ENCODE results near the gene PPP2R5C. TPM values are rescaled to one million over a fixed set of nuclear protein-coding genes. Genes with fewer than 3 reads are reported as not detected.
"Not testable (repeated sequence)": the region's sequence is repeated elsewhere in the genome, so short reads cannot be mapped to it uniquely, and the experiment has no call there.

The PPP2R5C gene
- total RNA-seq (2012; rRNA removed) (78.7 and 107 TPM in 2 replicates), polyA plus RNA-seq (2012; rRNA removed) (56.7 and 65.9 TPM in 2 replicates), Bru-seq, nascent RNA (percentile 81 among the genes with signal in this experiment), BruChase-seq, experiment 1, labeled RNA remaining after a 6-hour chase (percentile 82 among the genes with signal in this experiment), BruChase-seq, experiment 2, labeled RNA remaining after a 2-hour chase (percentile 80 among the genes with signal in this experiment)
- polyA plus RNA-seq (2012; cell fraction: cytosol; rRNA removed), result 15.8 and 38.8 TPM in 2 replicates
- polyA plus RNA-seq (2012; cell fraction: nucleus; rRNA removed; ENCODE audit: low replicate concordance), result 29.0 and 68.7 TPM in 2 replicates
- long read RNA-seq, full-length matches to known transcripts, result 34 of 60 reads
- long read RNA-seq, partial matches to known transcripts, result 12 of 60 reads
- long read RNA-seq, other reads (novel, unspliced or antisense), result 14 of 60 reads

GRCh38 chr14:101761032-101761880, at the start of gene PPP2R5C:
TSS of gene PPP2R5C (plus strand) at chr14:101761709. CDS start at chr14:101761894, 185 bp downstream.
- H3K36me3 ChIP-seq (ENCODE audit: control insufficient read depth, insufficient read depth, low read length), result peaks cover 7% of the 10 kb centered on the region; the same call in 1 of the 2 replicates

GRCh38 chr14:101711857-101712233, 49.7 kb upstream of the PPP2R5C start:
- H3K27ac ChIP-seq (ENCODE audit: insufficient read depth, low read length); H4K20me1 ChIP-seq (ENCODE audit: insufficient read depth, low read length); H2AK5ac ChIP-seq (ENCODE audit: low read depth, low read length); H4K91ac ChIP-seq (ENCODE audit: insufficient read depth, low read depth, low read length); dilution Hi-C loops (cut with HindIII; ENCODE audit: low sequenced_read_pairs, unreplicated experiment); H2BK120ac ChIP-seq (ENCODE audit: low read depth, low read length); H3K4me3 ChIP-seq (ENCODE audit: insufficient read depth, low read depth, low read length); H3K27me3 ChIP-seq (ENCODE audit: control insufficient read depth, insufficient read depth, low read length); H3K9me3 ChIP-seq (ENCODE audit: control insufficient read depth, insufficient read depth, low read length); H3K23ac ChIP-seq (ENCODE audit: low read depth, low read length); H3K4me1 ChIP-seq (ENCODE audit: control insufficient read depth, insufficient read depth, low read length); H3K79me1 ChIP-seq (ENCODE audit: low read depth in 1 of 2, low read length in 2 of 2); intact Hi-C loops (cut with micrococcal nuclease); BruUV-seq (replicated peaks); H3K14ac ChIP-seq (replicated peaks; ENCODE audit: low read depth, low read length); H2BK20ac ChIP-seq (ENCODE audit: low read depth, low read length); H2BK5ac ChIP-seq (ENCODE audit: low read depth, low read length, poor library complexity, severe bottlenecking); CTCF ChIA-PET; POLR2A ChIA-PET (ENCODE audit: unreplicated experiment); H3K18ac ChIP-seq (ENCODE audit: low read depth, low read length); H4K8ac ChIP-seq (ENCODE audit: low read depth in 2 of 2, low read length in 2 of 2); H2AFZ ChIP-seq (replicated peaks; ENCODE audit: low read length, poor library complexity); H3K9me1 ChIP-seq (ENCODE audit: insufficient read depth, low read length); ATAC-seq (ENCODE audit: low read depth); H4K5ac ChIP-seq (ENCODE audit: low read depth, low read length); H3K4ac ChIP-seq (ENCODE audit: low read depth, low read length); H3K4me2 ChIP-seq (ENCODE audit: low read depth, low read length); H2AK9ac ChIP-seq (replicated peaks; ENCODE audit: low read depth, low read length, poor library complexity); H3K9ac ChIP-seq (ENCODE audit: low read depth, low read length); H2BK15ac ChIP-seq (ENCODE audit: low read depth, low read length); in situ Hi-C loops (cut with MboI; ENCODE audit: low sequenced_read_pairs); H3K36me3 ChIP-seq (ENCODE audit: control insufficient read depth, insufficient read depth, low read length); DNase-seq; H3K56ac ChIP-seq (ENCODE audit: extremely low read depth, insufficient read depth, low read length): not testable (repeated sequence)
- no CpG with 5 or more reads among the region's 12 CpGs for WGBS, 2 experiments (ENCODE audit: extremely low coverage in 2 of 2, insufficient read length in 1 of 2)

More at GRCh38 chr14:101761032-101761880, at the start of gene PPP2R5C:
- H3K27ac ChIP-seq (ENCODE audit: insufficient read depth, low read length), result peak within 1 kb of the TSS; percentile 65
- DNase-seq, result peak; percentile 82
- peak within 1 kb of the TSS; percentile 72; the same call in 1 of the 2 replicates for H3K4ac ChIP-seq (ENCODE audit: low read depth, low read length)
- H2BK120ac ChIP-seq (ENCODE audit: low read depth, low read length), result no peak within 1 kb of the TSS
- peak; percentile 78 for ATAC-seq (ENCODE audit: low read depth)
- no peak within 1 kb of the TSS for H4K91ac ChIP-seq (ENCODE audit: insufficient read depth, low read depth, low read length)
- no peak within 1 kb of the TSS for H2BK15ac ChIP-seq (ENCODE audit: low read depth, low read length)
- H2BK5ac ChIP-seq (ENCODE audit: low read depth, low read length, poor library complexity, severe bottlenecking), result peak within 1 kb of the TSS; percentile 18
- TF ChIP-seq MAZ (IDR thresholded peaks at IDR 0.05; ENCODE audit: borderline replicate concordance, low read depth, low read length) (peak; percentile 87; the same call in 1 of the 2 replicates), SMC3 (IDR thresholded peaks at IDR 0.05; ENCODE audit: low read depth, low read length) (no peak), CEBPB (IDR thresholded peaks at IDR 0.05; ENCODE audit: low read depth, low read length) (no peak), MXI1 (IDR thresholded peaks at IDR 0.05; ENCODE audit: borderline replicate concordance, low read depth, low read length) (peak; percentile 89), POLR2A (IDR thresholded peaks at IDR 0.05; ENCODE audit: low read depth, low read length) (0 out of 2 replicates have a peak, but pooled peaks have one; percentile 32), BHLHE40 (IDR thresholded peaks at IDR 0.05; ENCODE audit: low read depth, low read length) (0 out of 2 replicates have a peak, but pooled peaks have one; percentile 11)
- intact Hi-C loops (cut with micrococcal nuclease), result no loop called here
- H3K9me1 ChIP-seq (ENCODE audit: insufficient read depth, low read length), result peaks cover 4% of the 10 kb centered on the region; the same call in 1 of the 2 replicates
- no peak within 1 kb of the TSS for H2BK20ac ChIP-seq (ENCODE audit: low read depth, low read length)
- peaks cover 4% of the 10 kb centered on the region for H4K20me1 ChIP-seq (ENCODE audit: insufficient read depth, low read length)
- in situ Hi-C loops (cut with MboI; ENCODE audit: low sequenced_read_pairs), result loop anchor here (25.0 kb wide), 1 partner anchor 551 kb away; the partner anchor contains the start of genes MOK and ZNF839
- peaks cover 3 to 8% of the 10 kb centered on the region in 2 experiments; a peak in 1 of 4 replicates for H3K79me1 ChIP-seq (ENCODE audit: low read depth in 1 of 2, low read length in 2 of 2)
- no peaks in the 10 kb centered on the region; the same call in 1 of the 2 replicates for H3K9me3 ChIP-seq (ENCODE audit: control insufficient read depth, insufficient read depth, low read length)
- peak within 1 kb of the TSS; percentile 75 for H3K9ac ChIP-seq (ENCODE audit: low read depth, low read length)
- CTCF ChIA-PET, result interaction anchor here (1.5 kb wide), 1 partner anchor 10 kb away, joined by 10 read pairs; no protein-coding TSS in a partner anchor
- peak within 1 kb of the TSS; percentile 52 for H3K23ac ChIP-seq (ENCODE audit: low read depth, low read length)
- peak within 1 kb of the TSS; percentile 62; the same call in 1 of the 2 replicates for H3K18ac ChIP-seq (ENCODE audit: low read depth, low read length)
- H2AK9ac ChIP-seq (replicated peaks; ENCODE audit: low read depth, low read length, poor library complexity), result peak within 1 kb of the TSS; percentile 86
- no peak within 1 kb of the TSS for H4K8ac ChIP-seq (ENCODE audit: low read depth in 2 of 2, low read length in 2 of 2)
- H3K56ac ChIP-seq (ENCODE audit: extremely low read depth, insufficient read depth, low read length), result no peak within 1 kb of the TSS
- H3K14ac ChIP-seq (replicated peaks; ENCODE audit: low read depth, low read length), result peak within 1 kb of the TSS; percentile 37
- dilution Hi-C loops (cut with HindIII; ENCODE audit: low sequenced_read_pairs, unreplicated experiment), result no loop called here
- POLR2A ChIA-PET (ENCODE audit: unreplicated experiment), result interaction anchor here (1.2 kb wide), 1 partner anchor 187 kb away, joined by 3 read pairs; no protein-coding TSS in a partner anchor
- no TSS peak for BruUV-seq (replicated peaks)
- H3K27me3 ChIP-seq (ENCODE audit: control insufficient read depth, insufficient read depth, low read length), result peaks cover 16% of the 10 kb centered on the region
- H2AK5ac ChIP-seq (ENCODE audit: low read depth, low read length), result peak within 1 kb of the TSS; percentile 28; the same call in 1 of the 2 replicates
- H2AFZ ChIP-seq (replicated peaks; ENCODE audit: low read length, poor library complexity), result peak within 1 kb of the TSS; percentile 100
- peak within 1 kb of the TSS; percentile 98 for H3K4me2 ChIP-seq (ENCODE audit: low read depth, low read length)
- H3K4me3 ChIP-seq (ENCODE audit: insufficient read depth, low read depth, low read length), result peak within 1 kb of the TSS; percentile 99
- H3K4me1 ChIP-seq (ENCODE audit: control insufficient read depth, insufficient read depth, low read length), result no peaks in the 10 kb centered on the region
- H4K5ac ChIP-seq (ENCODE audit: low read depth, low read length), result no peak within 1 kb of the TSS
- WGBS, 2 experiments (ENCODE audit: extremely low coverage in 2 of 2, insufficient read length in 1 of 2), result 2% methylated on average over 19 of the region's 110 CpGs; no CpG with 5 or more reads in 1 of the 2 experiments
